HG03565 (cell line): ENCODE data around the gene HSF4.

Source experiments
- ATAC-seq: cut with Tn5 transposase; IDR thresholded peaks from one replicate; pipeline ENCODE4 v1.9.1; 2021; ENCODE audit warnings: mild to moderate bottlenecking, moderate library complexity; ENCODE audit not compliant: unreplicated experiment

Gene HSF4

GRCh38 chr16:67198238-67198734 is 33.7 kb downstream of the HSF4 start:
- no peak for ATAC-seq

GRCh38 chr16:67199011-67199807 is 34.7 kb downstream of the HSF4 start, which contains the start of gene ELMO3:
ELMO3 (plus strand) TSS chr16:67199131; CDS start chr16:67199327, 196 bp downstream.
- ATAC-seq, result no peak

GRCh38 chr16:67199808-67200198 is 35.3 kb downstream of the HSF4 start:
- ATAC-seq, result no peak

GRCh38 chr16:67200491-67200890 is 35.9 kb downstream of the HSF4 start:
- ATAC-seq, result no peak

- no peak for ATAC-seq
Measured at GRCh38 chr16:67201411-67202345, 37.1 kb downstream of the HSF4 start.

GRCh38 chr16:67202426-67202825 is 37.9 kb downstream of the HSF4 start:
- no peak for ATAC-seq

GRCh38 chr16:67202956-67203493 is 38.5 kb downstream of the HSF4 start:
- no peak for ATAC-seq

- ATAC-seq, result no peak
Measured at GRCh38 chr16:67204076-67204475, 39.5 kb downstream of the HSF4 start.

GRCh38 chr16:67206129-67206837 is 41.7 kb downstream of the HSF4 start:
- ATAC-seq, result no peak

- ATAC-seq, result no peak
Measured at GRCh38 chr16:67206838-67207248, 42.3 kb downstream of the HSF4 start.

GRCh38 chr16:67207249-67208091 is 42.9 kb downstream of the HSF4 start:
- no peak for ATAC-seq

- ATAC-seq, result no peak
Measured at GRCh38 chr16:67208154-67208896, 43.8 kb downstream of the HSF4 start.

GRCh38 chr16:67209565-67209964 is 45.0 kb downstream of the HSF4 start:
- no peak for ATAC-seq

- no peak for ATAC-seq
Measured at GRCh38 chr16:67210069-67210937, 45.8 kb downstream of the HSF4 start.

- no peak for ATAC-seq
Measured at GRCh38 chr16:67211674-67212073, 47.1 kb downstream of the HSF4 start.

- no peak for ATAC-seq
Measured at GRCh38 chr16:67212766-67213165, 48.2 kb downstream of the HSF4 start.

- ATAC-seq, result no peak
Measured at GRCh38 chr16:67213197-67214019, 48.9 kb downstream of the HSF4 start.
